ENCODE results near the gene CCN5. TPM values are rescaled to one million over a fixed set of nuclear protein-coding genes. Genes with fewer than 3 reads are reported as not detected.
"Not testable (repeated sequence)": the region's sequence is repeated elsewhere in the genome, so short reads cannot be mapped to it uniquely, and the experiment has no call there.

Gene CCN5
- total RNA-seq, 1 experiment from 2014 or later: 0.17 TPM

GRCh38 chr20:44747166-44748004 is 32.2 kb downstream of the CCN5 start:
- peak; percentile 84 for DNase-seq (ENCODE audit: low spot score)
- in situ Hi-C loops (cut with HindIII; ENCODE audit: low sequenced_read_pairs): no loop called here

GRCh38 chr20:44748005-44748370 is 32.8 kb downstream of the CCN5 start:
- no peak for DNase-seq (ENCODE audit: low spot score)
- in situ Hi-C loops (cut with HindIII; ENCODE audit: low sequenced_read_pairs): no loop called here

- in situ Hi-C loops (cut with HindIII; ENCODE audit: low sequenced_read_pairs): no loop called here
- DNase-seq (ENCODE audit: low spot score): no peak
These were observed 35.1 kb downstream of the CCN5 start for GRCh38 chr20:44750081-44750805.

GRCh38 chr20:44752099-44752931 is 37.1 kb downstream of the CCN5 start:
- in situ Hi-C loops (cut with HindIII; ENCODE audit: low sequenced_read_pairs): no loop called here
- DNase-seq (ENCODE audit: low spot score): no peak

GRCh38 chr20:44754554-44754953 is 39.4 kb downstream of the CCN5 start:
- no peak for DNase-seq (ENCODE audit: low spot score)
- in situ Hi-C loops (cut with HindIII; ENCODE audit: low sequenced_read_pairs): no loop called here

GRCh38 chr20:44756011-44756688 is 41.0 kb downstream of the CCN5 start:
- no peak for DNase-seq (ENCODE audit: low spot score)
- in situ Hi-C loops (cut with HindIII; ENCODE audit: low sequenced_read_pairs): no loop called here

GRCh38 chr20:44756956-44757355 is 41.8 kb downstream of the CCN5 start:
- no peak for DNase-seq (ENCODE audit: low spot score)
- in situ Hi-C loops (cut with HindIII; ENCODE audit: low sequenced_read_pairs): no loop called here

GRCh38 chr20:44758247-44759101 is 43.3 kb downstream of the CCN5 start:
- no peak for DNase-seq (ENCODE audit: low spot score)
- in situ Hi-C loops (cut with HindIII; ENCODE audit: low sequenced_read_pairs): no loop called here

GRCh38 chr20:44759595-44759994 is 44.4 kb downstream of the CCN5 start:
- in situ Hi-C loops (cut with HindIII; ENCODE audit: low sequenced_read_pairs): no loop called here
- DNase-seq (ENCODE audit: low spot score): no peak

GRCh38 chr20:44761423-44761822 is 46.3 kb downstream of the CCN5 start:
- in situ Hi-C loops (cut with HindIII; ENCODE audit: low sequenced_read_pairs): no loop called here
- DNase-seq (ENCODE audit: low spot score): no peak

- in situ Hi-C loops (cut with HindIII; ENCODE audit: low sequenced_read_pairs): no loop called here
- DNase-seq (ENCODE audit: low spot score): no peak
These were observed 47.4 kb downstream of the CCN5 start for GRCh38 chr20:44762466-44763140.

GRCh38 chr20:44763798-44764197 is 48.6 kb downstream of the CCN5 start:
- in situ Hi-C loops (cut with HindIII; ENCODE audit: low sequenced_read_pairs); DNase-seq (ENCODE audit: low spot score): not testable (repeated sequence)

GRCh38 chr20:44765091-44765490 is 49.9 kb downstream of the CCN5 start:
- in situ Hi-C loops (cut with HindIII; ENCODE audit: low sequenced_read_pairs): no loop called here
- DNase-seq (ENCODE audit: low spot score): no peak

GRCh38 chr20:44765701-44766347 is 50.7 kb downstream of the CCN5 start:
- DNase-seq (ENCODE audit: low spot score): no peak
- in situ Hi-C loops (cut with HindIII; ENCODE audit: low sequenced_read_pairs): no loop called here

GRCh38 chr20:44768256-44768655 is 53.1 kb downstream of the CCN5 start:
- DNase-seq (ENCODE audit: low spot score): no peak
- in situ Hi-C loops (cut with HindIII; ENCODE audit: low sequenced_read_pairs): no loop called here

GRCh38 chr20:44768854-44769480 is 53.8 kb downstream of the CCN5 start:
- no peak for DNase-seq (ENCODE audit: low spot score)
- in situ Hi-C loops (cut with HindIII; ENCODE audit: low sequenced_read_pairs): no loop called here

GRCh38 chr20:44769481-44769863 is 54.3 kb downstream of the CCN5 start:
- no peak for DNase-seq (ENCODE audit: low spot score)
- in situ Hi-C loops (cut with HindIII; ENCODE audit: low sequenced_read_pairs): no loop called here

All from G401 (cell line).